ENCODE measurements around the gene EWSR1. TPM values are rescaled to one million over a fixed set of nuclear protein-coding genes. Genes with fewer than 3 reads are reported as not detected.

The EWSR1 gene
- total and polyA plus RNA-seq, 2 of the 4 experiments (the other 2 are of a cell fraction): 243 to 518 TPM

DNA sequence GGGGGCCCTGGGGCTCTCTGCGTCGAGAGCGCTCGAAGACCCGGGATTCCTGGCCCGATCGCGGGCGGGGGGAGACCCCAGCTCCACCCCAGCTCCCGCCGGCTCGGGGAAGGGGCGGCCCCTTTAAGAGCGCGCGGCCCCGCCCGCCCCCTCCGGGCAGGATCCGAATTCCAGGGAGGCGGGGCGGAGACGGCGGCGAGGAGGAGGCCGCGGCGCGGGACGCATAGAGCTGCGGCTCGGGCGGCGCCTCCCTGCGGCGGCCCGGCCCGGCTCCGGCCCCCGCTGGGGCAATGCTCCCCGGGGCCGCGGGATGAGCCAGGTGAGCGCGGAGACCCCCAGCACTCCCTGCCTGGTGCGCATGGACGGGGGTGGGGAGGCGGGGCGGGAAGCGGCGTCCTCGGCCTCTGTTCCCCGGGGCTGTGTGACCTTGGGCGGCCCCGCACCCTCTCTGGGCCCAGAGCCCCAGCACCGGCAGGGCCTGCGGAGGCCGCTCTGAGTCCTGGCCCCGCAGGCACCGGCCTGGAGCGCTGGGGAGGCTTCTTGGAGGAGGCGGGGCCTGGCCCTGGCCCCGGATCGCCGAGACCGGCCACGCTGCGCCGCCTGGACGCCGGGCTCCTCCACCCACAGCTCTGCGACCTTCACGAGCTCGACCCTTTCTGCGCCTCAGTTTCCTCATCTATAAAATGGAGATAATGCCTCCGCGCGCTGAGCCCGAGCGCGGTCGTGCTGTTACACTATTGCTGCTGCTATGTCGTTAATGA is 38.9 kb downstream of the EWSR1 start:
- dilution Hi-C loops (cut with HindIII; ENCODE audit: low sequenced_read_pairs, unreplicated experiment) (no loop called here), intact Hi-C loops (cut with micrococcal nuclease) (loop anchor here (1.0 kb wide), 1 partner anchor 52 kb away; no protein-coding TSS in a partner anchor)
- peak; percentile 61 for DNase-seq

More for the DNA sequence above, 38.9 kb downstream of the EWSR1 start:
- ChIA-PET CTCF (no interaction called here), POLR2A (ENCODE audit: unreplicated experiment) (interaction anchor here (0.6 kb wide), 1 partner anchor 1388 kb away, joined by 8 read pairs; the partner anchor contains the start of gene PITPNB)
- Histone ChIP-seq H3K9me1 (ENCODE audit: insufficient read depth, low read length) (peaks cover 5% of the 10 kb centered on the region; the same call in 1 of the 2 replicates), H3K4me3 (ENCODE audit: insufficient read depth, low read depth, low read length) (peak overlapping the region; percentile 67), H3K79me1 (ENCODE audit: low read depth in 1 of 2, low read length in 2 of 2) (peaks cover 8 to 42% of the 10 kb centered on the region in 2 experiments; a peak in 3 of 4 replicates), H4K20me1 (ENCODE audit: insufficient read depth, low read length) (peaks cover 16% of the 10 kb centered on the region), H2AFZ (replicated peaks; ENCODE audit: low read length, poor library complexity) (peak overlapping the region; percentile 90), H3K4me1 (ENCODE audit: control insufficient read depth, insufficient read depth, low read length) (peaks cover 17% of the 10 kb centered on the region), H3K9me3 (ENCODE audit: control insufficient read depth, insufficient read depth, low read length) (no peaks in the 10 kb centered on the region), H4K8ac (ENCODE audit: low read depth in 2 of 2, low read length in 2 of 2) (peak overlapping the region; percentile 34 to 78; a peak in 2 of 4 replicates), H3K14ac (replicated peaks; ENCODE audit: low read depth, low read length) (peak overlapping the region; percentile 84), H2BK15ac (ENCODE audit: low read depth, low read length) (peak overlapping the region; percentile 9; the same call in 1 of the 3 replicates), H3K36me3 (ENCODE audit: control insufficient read depth, insufficient read depth, low read length) (0 out of 2 replicates have a peak, but pooled peaks cover 2% of the 10 kb centered on the region), H2BK120ac (ENCODE audit: low read depth, low read length) (peak overlapping the region; percentile 87; the same call in 1 of the 2 replicates), H3K23ac (ENCODE audit: low read depth, low read length) (peak overlapping the region; percentile 95), H3K27ac (ENCODE audit: insufficient read depth, low read length) (peak overlapping the region; percentile 74), H4K5ac (ENCODE audit: low read depth, low read length) (peak overlapping the region; percentile 52), H3K56ac (ENCODE audit: extremely low read depth, insufficient read depth, low read length) (peak overlapping the region; percentile 76; the same call in 1 of the 2 replicates), H2BK5ac (ENCODE audit: low read depth, low read length, poor library complexity, severe bottlenecking) (peak overlapping the region; percentile 77), H2AK9ac (replicated peaks; ENCODE audit: low read depth, low read length, poor library complexity) (peak overlapping the region; percentile 99), H3K27me3 (ENCODE audit: control insufficient read depth, insufficient read depth, low read length) (no peaks in the 10 kb centered on the region), H3K9ac (ENCODE audit: low read depth, low read length) (peak overlapping the region; percentile 78), H3K4me2 (ENCODE audit: low read depth, low read length) (peak overlapping the region; percentile 88), H3K18ac (ENCODE audit: low read depth, low read length) (no peak overlapping the region; the same call in 1 of the 2 replicates), H2AK5ac (ENCODE audit: low read depth, low read length) (peak overlapping the region; percentile 52), H2BK20ac (ENCODE audit: low read depth, low read length) (no peak overlapping the region), H3K4ac (ENCODE audit: low read depth, low read length) (peak overlapping the region; percentile 89), H4K91ac (ENCODE audit: insufficient read depth, low read depth, low read length) (peak overlapping the region; percentile 74; the same call in 1 of the 2 replicates)
- peak; percentile 64 for TF ChIP-seq POLR2A (IDR thresholded peaks at IDR 0.05; ENCODE audit: low read depth, low read length)
- peak; percentile 99 for TF ChIP-seq MAZ (IDR thresholded peaks at IDR 0.05; ENCODE audit: borderline replicate concordance, low read depth, low read length)
- TF ChIP-seq BHLHE40 (IDR thresholded peaks at IDR 0.05; ENCODE audit: low read depth, low read length): no peak
- TF ChIP-seq RCOR1 (IDR thresholded peaks at IDR 0.05; ENCODE audit: insufficient replicate concordance, low read length): peak; percentile 53
- no peak for TF ChIP-seq SMC3 (IDR thresholded peaks at IDR 0.05; ENCODE audit: low read depth, low read length)
- TF ChIP-seq MXI1 (IDR thresholded peaks at IDR 0.05; ENCODE audit: borderline replicate concordance, low read depth, low read length): peak; percentile 48; the same call in 1 of the 2 replicates
- no peak for TF ChIP-seq RFX5 (IDR thresholded peaks at IDR 0.05; ENCODE audit: low read depth, low read length)
- TF ChIP-seq, protein P1, sequence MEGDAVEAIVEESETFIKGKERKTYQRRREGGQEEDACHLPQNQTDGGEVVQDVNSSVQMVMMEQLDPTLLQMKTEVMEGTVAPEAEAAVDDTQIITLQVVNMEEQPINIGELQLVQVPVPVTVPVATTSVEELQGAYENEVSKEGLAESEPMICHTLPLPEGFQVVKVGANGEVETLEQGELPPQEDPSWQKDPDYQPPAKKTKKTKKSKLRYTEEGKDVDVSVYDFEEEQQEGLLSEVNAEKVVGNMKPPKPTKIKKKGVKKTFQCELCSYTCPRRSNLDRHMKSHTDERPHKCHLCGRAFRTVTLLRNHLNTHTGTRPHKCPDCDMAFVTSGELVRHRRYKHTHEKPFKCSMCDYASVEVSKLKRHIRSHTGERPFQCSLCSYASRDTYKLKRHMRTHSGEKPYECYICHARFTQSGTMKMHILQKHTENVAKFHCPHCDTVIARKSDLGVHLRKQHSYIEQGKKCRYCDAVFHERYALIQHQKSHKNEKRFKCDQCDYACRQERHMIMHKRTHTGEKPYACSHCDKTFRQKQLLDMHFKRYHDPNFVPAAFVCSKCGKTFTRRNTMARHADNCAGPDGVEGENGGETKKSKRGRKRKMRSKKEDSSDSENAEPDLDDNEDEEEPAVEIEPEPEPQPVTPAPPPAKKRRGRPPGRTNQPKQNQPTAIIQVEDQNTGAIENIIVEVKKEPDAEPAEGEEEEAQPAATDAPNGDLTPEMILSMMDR (conservative IDR thresholded peaks at IDR 0.05; ENCODE audit: low read depth, low read length): peak; percentile 15; the same call in 1 of the 2 replicates
- in situ Hi-C loops (cut with MboI; ENCODE audit: low sequenced_read_pairs): no loop called here
- peak; percentile 74 for ATAC-seq (ENCODE audit: low read depth)
- 2% methylated on average over 39 of the region's 83 CpGs; no CpG with 5 or more reads in 1 of the 2 experiments for WGBS, 2 experiments (ENCODE audit: extremely low coverage in 2 of 2, insufficient read length in 1 of 2)
- no TSS peak for BruUV-seq (replicated peaks)

Data from IMR-90 (cell line).